ENCODE data around the gene COL27A1.

COL27A1 gene

GRCh38 chr9:114122136-114123027, 33.0 kb upstream of the COL27A1 start:
- POLR2A ChIA-PET, result interaction anchor here (0.5 to 0.6 kb wide), 2 partner anchors 11 to 233 kb away, joined by 3 to 4 read pairs; no protein-coding TSS in a partner anchor

GRCh38 chr9:114123031-114123977, 32.0 kb upstream of the COL27A1 start:
- TF ChIP-seq CTCF (IDR thresholded peaks at IDR 0.05; ENCODE audit: insufficient read depth, low read length, missing control alignments), result no peak
- no peak overlapping the region for H3K4me3 ChIP-seq (ENCODE audit: low read depth, low read length)
- DNase-seq (ENCODE audit: low read depth, low spot score), result no peak
- CTCF ChIA-PET, result interaction anchor here (1.4 to 2.9 kb wide), 3 partner anchors 14 to 181 kb away, joined by 3 to 27 read pairs (median 11); no protein-coding TSS in a partner anchor
- POLR2A ChIA-PET, result no interaction called here

More at GRCh38 chr9:114122136-114123027, 33.0 kb upstream of the COL27A1 start:
- TF ChIP-seq CTCF (IDR thresholded peaks at IDR 0.05; ENCODE audit: insufficient read depth, low read length, missing control alignments), result no peak
- DNase-seq (ENCODE audit: low read depth, low spot score), result no peak
- no peak overlapping the region for H3K4me3 ChIP-seq (ENCODE audit: low read depth, low read length)
- CTCF ChIA-PET, result interaction anchor here (1.1 to 2.9 kb wide), 5 partner anchors 13 to 182 kb away, joined by 3 to 27 read pairs (median 4); partner anchors contain the start of gene COL27A1

GRCh38 chr9:114124138-114124537, 31.2 kb upstream of the COL27A1 start:
- ChIA-PET POLR2A (no interaction called here), CTCF (interaction anchor here (1.0 to 2.9 kb wide), 2 partner anchors 23 to 167 kb away, joined by 3 to 11 read pairs; no protein-coding TSS in a partner anchor)
- H3K4me3 ChIP-seq (ENCODE audit: low read depth, low read length), result no peak overlapping the region
- DNase-seq (ENCODE audit: low read depth, low spot score), result no peak
- TF ChIP-seq CTCF (IDR thresholded peaks at IDR 0.05; ENCODE audit: insufficient read depth, low read length, missing control alignments), result no peak

GRCh38 chr9:114124666-114125475, 30.5 kb upstream of the COL27A1 start:
- ChIA-PET CTCF (interaction anchor here (1.0 to 2.4 kb wide), 2 partner anchors 18 to 22 kb away, joined by 3 to 8 read pairs; no protein-coding TSS in a partner anchor), POLR2A (no interaction called here)
- no peak for TF ChIP-seq CTCF (IDR thresholded peaks at IDR 0.05; ENCODE audit: insufficient read depth, low read length, missing control alignments)
- DNase-seq (ENCODE audit: low read depth, low spot score), result no peak
- H3K4me3 ChIP-seq (ENCODE audit: low read depth, low read length), result no peak overlapping the region

GRCh38 chr9:114125476-114126013, 29.8 kb upstream of the COL27A1 start:
- no peak overlapping the region for H3K4me3 ChIP-seq (ENCODE audit: low read depth, low read length)
- CTCF ChIA-PET, result interaction anchor here (2.4 kb wide), 1 partner anchor 18 kb away, joined by 8 read pairs; no protein-coding TSS in a partner anchor
- TF ChIP-seq CTCF (IDR thresholded peaks at IDR 0.05; ENCODE audit: insufficient read depth, low read length, missing control alignments), result no peak
- DNase-seq (ENCODE audit: low read depth, low spot score), result no peak
- POLR2A ChIA-PET, result no interaction called here
